Measurements from ENCODE around the gene SCUBE3.

SCUBE3 gene

DNA sequence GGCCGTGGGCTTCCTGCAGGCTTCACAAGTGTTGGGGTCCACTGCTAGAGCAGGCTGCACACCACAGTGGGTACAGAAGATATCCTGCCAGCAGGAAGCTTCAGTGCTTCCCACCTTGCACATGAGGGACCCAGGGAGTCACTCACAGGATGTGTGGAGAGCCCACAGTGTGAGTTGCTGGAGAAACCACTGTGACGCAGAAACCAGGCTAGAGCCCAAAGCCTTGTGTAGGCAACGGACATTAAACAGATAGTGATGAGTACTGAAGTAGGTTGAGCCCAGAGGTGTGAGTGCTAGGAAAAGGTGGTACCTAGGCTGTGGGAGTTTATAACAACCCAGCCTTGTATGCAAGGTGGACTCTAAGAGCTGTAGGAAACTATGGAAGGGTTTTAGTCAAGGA, 65.0 kb downstream of the SCUBE3 start:
- DNase-seq, result no peak

DNA sequence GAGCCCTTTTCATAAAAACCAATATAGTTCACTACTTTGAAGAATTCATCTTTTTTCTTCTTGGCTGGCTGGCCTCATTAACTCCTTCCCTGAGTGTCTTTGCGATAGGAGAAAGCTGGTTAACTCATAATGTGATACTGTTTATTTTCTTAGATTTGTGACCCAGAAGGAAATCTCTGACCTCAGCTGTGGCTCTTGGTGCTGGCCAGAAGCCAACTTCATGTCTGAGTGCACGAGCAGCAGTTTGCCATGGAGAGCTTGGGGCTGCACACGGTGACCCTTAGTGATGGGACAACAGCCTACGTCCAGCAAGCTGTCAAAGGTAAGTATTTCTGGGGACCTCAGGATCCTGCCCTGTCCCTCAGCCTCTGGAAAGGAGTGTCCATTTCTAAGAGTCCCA, 67.1 kb downstream of the SCUBE3 start:
- no peak for DNase-seq

DNA sequence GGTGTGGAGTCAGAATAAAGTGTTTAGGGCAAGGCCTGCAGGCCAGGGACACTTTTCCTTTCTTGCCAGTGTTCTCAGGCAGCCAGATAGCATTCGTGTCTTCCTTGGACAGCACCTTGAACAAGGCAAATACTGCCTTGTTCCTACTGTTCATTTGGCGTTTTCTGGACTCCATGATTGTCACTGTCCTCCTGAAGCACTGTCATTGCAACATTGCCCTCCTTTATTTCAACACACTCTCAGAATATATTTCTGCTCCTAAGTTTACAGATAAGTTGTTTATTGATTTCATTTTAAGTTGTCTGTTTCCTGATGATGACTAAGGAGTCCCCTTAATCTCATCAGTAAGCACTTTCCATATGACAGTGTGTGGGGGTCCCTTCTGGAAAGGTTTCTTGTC, 68.7 kb downstream of the SCUBE3 start:
- DNase-seq, result peak in 1 of 2 donors; percentile 35

DNA sequence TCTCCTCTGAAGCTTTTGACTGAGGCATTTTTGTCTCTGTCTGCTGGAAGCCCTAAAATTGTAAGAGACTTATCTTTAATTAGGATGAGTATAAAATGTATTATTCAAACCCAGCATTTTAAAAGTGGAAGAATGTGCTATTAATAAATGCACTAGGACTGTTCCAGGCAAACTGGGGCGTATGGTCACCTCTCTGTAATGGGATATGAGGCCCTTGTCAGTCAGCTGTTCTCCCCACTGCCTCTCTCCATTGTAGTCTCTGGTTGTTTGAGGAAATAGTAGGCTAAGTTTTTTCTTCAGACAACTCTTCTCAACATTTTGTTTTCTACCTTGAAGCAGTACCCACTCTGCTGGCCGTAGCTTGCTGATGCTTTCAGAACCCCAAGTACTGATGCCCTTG, 69.6 kb downstream of the SCUBE3 start:
- no peak for DNase-seq

DNA sequence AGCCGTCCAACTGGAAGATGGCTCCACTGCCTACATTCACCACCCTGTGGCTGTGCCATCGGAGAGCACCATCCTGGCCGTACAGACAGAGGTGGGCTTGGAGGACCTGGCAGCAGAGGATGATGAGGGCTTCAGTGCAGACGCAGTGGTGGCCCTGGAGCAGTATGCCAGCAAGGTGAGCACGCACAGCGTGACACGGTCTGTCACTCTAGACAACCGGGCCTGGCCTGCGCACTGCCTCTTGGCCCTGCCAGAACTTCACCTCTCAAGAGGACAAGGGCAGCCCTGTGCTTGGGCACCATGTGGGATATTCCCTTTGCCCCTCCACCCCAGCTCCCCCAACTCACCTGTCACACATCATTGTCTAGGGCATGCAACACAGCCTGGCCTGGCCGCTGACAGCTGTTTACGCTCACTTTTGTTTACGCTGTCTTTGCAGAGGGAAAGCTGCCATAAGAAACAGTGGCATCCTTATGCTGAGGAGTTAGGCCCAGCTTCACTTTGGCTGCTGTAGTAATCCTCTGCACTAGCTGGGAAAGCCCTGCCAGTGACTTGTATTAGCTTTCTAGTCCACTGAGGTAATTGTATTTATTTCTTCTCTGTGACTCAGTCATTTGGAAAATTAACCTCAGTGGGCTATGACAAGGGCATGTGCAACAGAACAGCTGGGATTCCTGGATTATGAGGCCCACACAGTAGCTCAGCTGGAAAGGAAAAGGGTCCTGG, 74.1 kb downstream of the SCUBE3 start:
- no peak for DNase-seq

DNA sequence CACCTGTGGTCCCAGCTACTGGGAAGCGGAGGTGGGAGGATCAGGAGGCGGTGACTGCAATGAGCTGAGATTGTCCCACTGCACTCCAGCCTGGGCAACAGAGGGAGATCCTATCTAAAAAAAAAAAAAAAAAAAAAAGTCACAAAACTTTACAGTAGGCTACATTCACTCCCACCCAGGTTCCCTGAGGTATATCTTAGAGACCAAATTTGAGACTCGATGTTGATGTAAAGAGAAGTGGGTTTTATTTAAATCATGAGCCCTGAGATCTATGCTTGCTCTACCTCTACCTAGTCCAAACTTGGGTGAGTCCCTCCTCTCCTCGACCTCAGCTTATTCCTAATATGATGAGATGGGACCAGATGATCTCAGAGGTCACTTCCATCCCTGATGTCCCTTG, 75.1 kb downstream of the SCUBE3 start:
- no peak for DNase-seq

DNA sequence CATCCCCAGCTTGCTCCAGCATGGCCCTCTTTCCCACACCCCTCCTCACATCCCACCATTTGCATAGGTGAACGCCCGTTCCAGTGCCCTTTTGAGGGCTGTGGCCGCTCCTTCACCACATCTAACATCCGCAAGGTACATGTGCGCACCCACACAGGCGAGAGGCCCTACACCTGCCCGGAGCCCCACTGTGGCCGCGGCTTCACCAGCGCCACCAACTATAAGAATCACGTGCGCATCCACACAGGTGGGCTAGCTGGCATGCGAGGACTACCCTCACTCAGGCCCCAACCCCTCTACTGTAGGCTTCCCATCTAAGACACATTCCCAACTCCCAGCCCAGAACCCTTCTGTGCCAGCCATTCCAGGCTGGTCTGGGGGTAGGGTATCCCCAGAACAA, 77.7 kb downstream of the SCUBE3 start:
- no peak for DNase-seq

DNA sequence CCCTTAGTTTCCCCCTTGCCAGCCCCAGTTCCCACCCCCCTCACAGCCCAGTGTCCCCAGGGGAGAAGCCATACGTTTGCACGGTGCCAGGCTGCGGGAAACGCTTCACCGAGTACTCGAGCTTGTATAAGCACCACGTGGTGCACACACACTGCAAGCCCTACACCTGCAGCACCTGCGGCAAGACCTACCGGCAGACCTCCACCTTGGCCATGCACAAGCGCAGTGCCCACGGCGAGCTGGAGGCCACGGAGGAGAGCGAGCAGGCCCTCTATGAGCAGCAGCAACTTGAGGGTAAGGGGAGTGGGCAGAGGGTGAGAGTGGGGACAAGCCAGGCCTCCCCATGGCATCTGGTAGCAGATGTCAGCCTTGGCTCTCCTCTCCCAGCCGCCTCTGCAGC, 78.7 kb downstream of the SCUBE3 start:
- no peak for DNase-seq

DNA sequence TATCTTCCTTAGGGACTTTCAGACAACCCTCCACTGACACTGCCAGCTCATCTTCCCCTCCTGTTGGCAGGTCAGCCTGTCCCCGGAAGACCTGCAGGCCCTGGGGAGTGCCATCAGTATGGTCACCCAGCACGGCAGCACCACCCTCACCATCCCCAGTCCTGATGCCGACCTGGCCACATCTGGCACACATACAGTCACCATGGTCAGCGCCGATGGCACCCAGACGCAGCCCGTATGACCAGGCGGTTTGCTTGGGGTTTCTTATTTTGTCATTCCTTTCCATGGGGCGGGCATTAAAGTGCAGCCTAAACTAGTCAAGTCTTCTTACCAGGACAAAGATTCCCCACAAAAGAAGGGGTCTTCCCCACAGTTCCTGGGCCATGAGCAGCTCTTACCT, 79.9 kb downstream of the SCUBE3 start:
- DNase-seq, result no peak

DNA sequence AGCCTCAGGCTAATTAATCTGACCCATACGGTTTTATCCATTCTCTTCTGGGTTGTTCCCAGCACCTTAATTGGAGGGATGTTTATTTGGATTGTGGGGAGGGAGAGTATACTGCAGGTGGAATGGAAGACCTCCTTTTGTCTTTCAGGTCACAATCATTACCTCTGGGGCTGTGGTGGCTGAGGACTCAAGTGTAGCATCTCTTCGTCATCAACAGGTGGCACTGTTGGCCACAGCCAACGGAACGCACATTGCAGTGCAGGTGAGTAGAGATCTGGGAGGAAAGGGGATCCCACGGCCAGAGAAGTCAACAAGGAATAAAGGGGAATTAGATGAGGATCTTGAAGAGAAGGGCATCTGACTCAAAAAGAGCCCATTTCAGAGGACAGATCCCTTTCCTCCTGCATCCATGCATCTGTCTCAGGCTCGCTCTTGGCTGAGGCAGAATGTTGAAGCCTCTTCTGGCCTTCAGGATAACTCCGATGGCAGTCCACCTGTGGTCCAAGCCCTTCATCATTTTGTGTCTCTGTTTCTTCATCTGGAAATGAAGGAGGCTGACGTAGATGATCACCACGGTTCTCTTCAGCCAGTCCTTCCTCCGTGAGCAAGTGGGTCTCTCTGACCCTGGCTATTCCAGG, 80.7 kb downstream of the SCUBE3 start:
- no peak for DNase-seq

DNA sequence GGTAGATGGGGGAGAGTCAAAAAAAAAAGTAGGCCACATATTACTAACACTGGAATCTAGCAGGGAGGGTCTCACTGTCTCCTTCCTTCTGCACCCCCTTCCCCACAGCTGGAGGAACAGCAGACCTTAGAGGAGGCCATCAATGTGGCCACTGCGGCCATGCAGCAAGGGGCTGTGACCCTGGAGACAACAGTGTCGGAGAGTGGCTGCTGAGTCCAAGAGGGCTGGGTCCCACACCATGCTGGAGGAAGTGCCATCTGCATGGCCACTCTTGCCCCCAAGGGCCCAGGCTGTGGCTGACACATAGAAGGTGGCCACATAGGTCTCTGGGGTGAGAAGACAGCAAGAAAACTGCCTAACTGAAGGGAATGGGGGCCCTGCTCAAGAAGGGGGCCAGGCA, 81.3 kb downstream of the SCUBE3 start:
- DNase-seq, result no peak

DNA sequence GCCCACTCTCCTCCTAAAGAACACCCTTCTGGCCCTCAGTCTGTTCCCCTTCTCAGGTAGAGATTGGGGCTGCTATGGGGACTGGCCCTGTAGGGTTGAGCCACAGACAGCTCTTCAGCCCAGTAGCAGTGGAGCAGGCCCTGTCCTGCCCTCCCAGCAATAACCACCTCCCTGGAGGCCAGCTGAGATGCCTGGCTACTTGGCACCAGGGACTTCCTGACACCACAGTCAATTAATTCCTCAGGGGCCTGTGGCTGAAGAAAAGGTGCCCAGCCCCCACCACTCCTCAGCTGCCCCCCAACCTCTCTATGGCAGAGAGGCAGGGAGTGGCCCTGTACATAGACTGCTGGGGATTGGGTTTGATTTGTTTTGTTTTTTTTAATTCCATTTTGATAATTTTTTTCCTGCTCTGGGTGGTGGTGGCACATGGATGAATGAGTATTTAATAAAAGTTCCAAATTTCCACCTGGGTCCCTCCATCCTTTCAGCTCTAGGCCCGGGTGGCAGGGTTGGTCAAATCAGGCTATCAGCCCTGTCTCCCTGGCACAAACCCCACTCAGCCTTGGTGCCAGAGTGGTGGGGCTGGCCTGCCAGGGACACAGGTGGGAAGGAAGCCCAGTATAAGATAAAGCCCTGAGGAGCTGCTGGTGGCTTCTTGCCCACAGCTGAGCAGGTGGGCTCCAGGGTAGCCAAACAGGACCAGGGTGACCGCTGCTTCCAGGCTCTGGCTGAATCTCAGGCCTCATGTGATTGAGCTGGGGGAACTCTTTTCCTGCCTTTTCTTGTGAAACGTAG, 82.0 kb downstream of the SCUBE3 start:
- DNase-seq, result no peak

DNA sequence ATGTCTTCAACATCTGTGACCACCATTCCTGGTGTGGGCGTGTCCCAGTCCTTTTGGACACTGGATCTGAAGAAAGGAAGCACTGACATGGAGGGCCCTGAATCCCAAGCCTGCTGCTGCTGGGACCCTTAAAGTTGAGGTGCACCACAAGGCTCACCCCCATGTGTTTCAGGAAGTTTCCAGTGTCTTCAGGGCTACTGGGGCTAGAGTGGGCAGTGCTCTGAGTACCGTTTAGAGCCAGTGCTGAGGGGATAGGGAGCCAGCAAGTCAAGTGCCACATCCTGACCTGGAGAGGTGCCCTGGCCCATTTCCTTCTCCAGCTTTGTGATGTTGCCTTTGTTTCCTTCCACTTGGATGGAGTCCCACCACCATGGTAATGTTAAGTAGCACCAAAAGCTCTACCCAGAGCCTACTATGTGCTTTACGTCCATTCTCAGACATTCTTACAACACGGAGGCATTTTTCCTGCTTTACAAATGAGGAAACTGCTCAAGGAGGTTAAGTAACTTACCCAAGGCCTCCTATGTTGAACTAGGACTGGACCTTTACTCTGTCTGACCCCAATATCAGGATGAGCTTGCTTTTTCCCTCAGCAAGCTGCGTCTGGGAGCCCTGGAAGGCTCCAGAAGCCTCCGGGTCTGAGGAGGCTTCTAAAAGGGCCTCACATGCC, 83.3 kb downstream of the SCUBE3 start:
- DNase-seq, result peak; percentile 22 to 44

DNA sequence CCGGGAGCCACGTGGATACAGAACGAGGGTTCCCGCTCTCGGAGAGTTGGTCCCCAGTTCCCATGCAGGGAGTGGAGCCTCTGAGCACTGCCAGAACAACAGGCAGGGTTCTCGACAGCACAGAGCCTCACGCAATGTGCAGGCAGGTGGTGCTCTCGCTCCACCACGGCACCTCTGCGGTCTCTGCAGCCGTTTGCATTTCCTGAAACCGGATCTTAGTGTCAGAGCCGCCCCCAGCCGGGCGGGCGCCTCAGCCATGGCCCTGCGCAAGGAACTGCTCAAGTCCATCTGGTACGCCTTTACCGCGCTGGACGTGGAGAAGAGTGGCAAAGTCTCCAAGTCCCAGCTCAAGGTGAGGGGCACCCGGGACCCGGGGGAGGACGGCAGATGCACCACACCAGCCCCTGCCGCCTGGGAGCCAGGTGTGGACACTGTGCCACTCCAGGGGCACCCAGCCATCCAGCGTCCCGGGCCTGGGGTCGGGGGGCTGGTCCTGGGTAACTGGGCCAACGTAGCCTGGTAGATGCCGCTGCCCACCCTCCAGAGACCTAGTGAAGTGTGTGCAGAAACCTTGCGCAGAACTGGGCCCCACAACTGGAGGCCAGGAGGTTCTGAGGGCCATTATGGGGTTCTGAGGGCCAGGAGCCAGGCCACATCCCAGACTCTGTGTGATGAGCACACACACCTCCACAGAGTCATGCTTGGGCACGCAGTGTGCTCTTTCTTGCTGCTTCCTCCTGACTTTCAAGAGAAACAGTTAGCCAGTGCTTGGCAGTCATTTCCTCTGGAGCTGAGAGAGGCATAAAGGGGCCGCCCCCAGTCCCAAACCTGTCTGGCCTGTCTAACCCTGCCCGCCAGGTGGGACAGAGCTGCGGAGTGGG, 84.1 kb downstream of the SCUBE3 start, which contains the start of gene DEF6:
DEF6 (plus strand) TSS at position 218 of the 881 bp plus-strand sequence; CDS start at position 257, 39 bp downstream.
- DNase-seq, result peak; percentile 62 to 63

DNA sequence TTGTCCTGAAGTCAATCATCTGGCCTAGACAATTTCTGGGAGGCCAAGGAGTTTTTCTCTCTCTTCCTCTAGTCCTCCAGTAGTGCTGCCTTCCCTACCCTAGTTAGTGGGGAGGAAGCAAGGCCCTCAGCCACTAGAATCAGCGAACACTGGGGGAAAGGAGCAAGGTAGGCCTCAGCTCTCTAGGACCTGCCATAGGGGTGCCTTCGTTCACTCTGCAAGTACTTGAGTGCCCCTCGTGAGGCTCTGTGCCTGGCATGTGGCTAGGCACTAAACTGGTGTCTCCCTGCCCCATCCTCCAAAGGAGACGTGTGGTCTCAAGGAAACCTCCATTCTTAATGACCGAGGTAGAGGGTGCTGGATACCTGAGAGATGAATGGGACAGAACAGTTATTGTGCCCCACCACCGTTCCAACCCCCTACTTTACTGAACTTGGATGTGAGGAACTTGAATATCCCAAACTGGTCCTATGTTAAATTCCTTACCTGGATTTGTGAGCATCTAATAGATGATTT, 84.9 kb downstream of the SCUBE3 start:
- DNase-seq, result no peak

DNA sequence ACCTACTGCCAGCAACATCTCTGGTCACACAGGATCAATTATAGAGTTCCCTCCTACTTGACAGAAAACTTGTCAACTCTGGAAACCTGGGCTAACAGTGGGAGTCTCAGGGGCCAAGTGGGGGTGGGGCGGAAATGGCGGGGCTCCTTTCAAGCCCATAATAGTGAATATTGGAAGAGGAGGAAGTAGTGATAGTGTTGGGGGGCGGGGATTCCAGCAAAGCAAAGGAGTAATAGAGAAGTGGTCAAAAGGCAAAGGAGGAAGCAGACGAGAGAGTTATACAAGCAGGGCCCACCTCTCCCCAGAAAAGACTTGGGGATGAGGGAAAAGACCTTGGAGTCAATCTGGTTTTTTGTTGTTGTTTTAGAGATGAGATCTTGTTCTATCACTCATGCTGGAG, 85.9 kb downstream of the SCUBE3 start:
- DNase-seq, result peak; percentile 51 to 60

DNA sequence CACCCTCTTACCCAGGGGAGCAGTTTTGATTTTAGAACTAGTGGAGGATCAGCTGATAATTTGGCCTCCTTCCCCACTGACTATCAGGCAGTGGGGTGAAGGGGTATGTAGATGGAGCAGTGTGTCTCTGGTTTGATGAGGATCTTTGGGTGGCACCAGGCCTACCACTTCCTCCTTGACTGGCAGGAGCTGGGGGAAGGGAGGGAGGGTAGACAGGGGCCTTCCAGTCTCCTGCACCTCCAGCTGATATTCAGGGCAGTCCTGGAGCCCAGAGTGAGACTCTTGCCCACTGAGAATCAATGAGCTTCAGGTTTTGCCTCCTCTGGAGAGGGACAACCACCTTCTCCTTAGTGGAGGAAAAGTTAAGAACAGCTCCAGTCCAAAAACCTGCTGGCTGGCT, 87.1 kb downstream of the SCUBE3 start:
- DNase-seq, result no peak
